Endodermal cell (in vitro differentiated cells): ENCODE data around the gene FER1L5. TPM values are rescaled to one million over a fixed set of nuclear protein-coding genes. Genes with fewer than 3 reads are reported as not detected.
"Not testable (repeated sequence)": the region's sequence is repeated elsewhere in the genome, so short reads cannot be mapped to it uniquely, and the experiment has no call there.

Experiments
- DNase-seq: peaks from one replicate; pipeline ENCODE4 v3.0.0-alpha.2; 2017
- H3K27ac ChIP-seq: 2 replicates; pipeline ENCODE4 v1.5.1; 2013; ENCODE audit warnings: mild to moderate bottlenecking, low read depth, low read length, moderate library complexity
- H3K27me3 ChIP-seq: 2 replicates; pipeline ENCODE4 v1.6.1; 2013; ENCODE audit warnings: mild to moderate bottlenecking, low read length, moderate library complexity; ENCODE audit not compliant: insufficient read depth, control insufficient read depth, poor library complexity, severe bottlenecking
- H3K36me3 ChIP-seq: 2 replicates; pipeline ENCODE4 v1.7.0; 2013; ENCODE audit warnings: mild to moderate bottlenecking, low read length, moderate library complexity; ENCODE audit not compliant: control insufficient read depth, insufficient read depth
- H3K4me1 ChIP-seq: one replicate; pipeline ENCODE4 v1.7.0; 2013; ENCODE audit warnings: low read length; ENCODE audit not compliant: control insufficient read depth, insufficient read depth
- H3K4me3 ChIP-seq: 2 replicates; pipeline ENCODE4 v1.5.1; 2013; ENCODE audit warnings: mild to moderate bottlenecking, low read length, moderate library complexity
- H3K9ac ChIP-seq: 2 replicates; pipeline ENCODE4 v1.6.1; 2013; ENCODE audit warnings: mild to moderate bottlenecking, low read length, moderate library complexity; ENCODE audit not compliant: poor library complexity, severe bottlenecking; ENCODE audit errors: extremely low read depth
- H3K9me3 ChIP-seq: 2 replicates; pipeline ENCODE4 v1.6.1; 2013; ENCODE audit warnings: mild to moderate bottlenecking, low read length, moderate library complexity; ENCODE audit not compliant: control insufficient read depth
- H3K27ac Mint-ChIP-seq: 2 replicates; pipeline ENCODE4 v1.8.0; 2020; ENCODE audit warnings: mixed read lengths
- H3K27me3 Mint-ChIP-seq: 2 replicates; pipeline ENCODE4 v1.8.0; 2021; ENCODE audit warnings: mild to moderate bottlenecking, mixed read lengths; ENCODE audit not compliant: insufficient read depth
- H3K36me3 Mint-ChIP-seq: 2 replicates; pipeline ENCODE4 v1.8.0; 2020; ENCODE audit warnings: low read depth, mixed read lengths
- H3K4me1 Mint-ChIP-seq: 2 replicates; pipeline ENCODE4 v1.8.0; 2020; ENCODE audit warnings: mixed read lengths
- H3K4me3 Mint-ChIP-seq: 2 replicates; pipeline ENCODE4 v1.8.0; 2020; ENCODE audit warnings: mild to moderate bottlenecking, moderate library complexity, mixed read lengths
- H3K9me3 Mint-ChIP-seq: 2 replicates; pipeline ENCODE4 v1.8.0; 2020; ENCODE audit warnings: mild to moderate bottlenecking, mixed read lengths
- CTCF ChIP-seq: fragments of 200-600 bp; sonication (generic); conservative IDR thresholded peaks from 2 replicates; pipeline ENCODE4 v1.5.0; 2021; ENCODE audit warnings: antibody characterized with exemption, mild to moderate bottlenecking
- WGBS, 2 experiments: methylation state at CpG; one replicate each; pipeline versions ENCODE4 v1.1.5 to v1.1.7; 2013; ENCODE audit warnings: missing lambda C conversion rate in 2 of 2, mixed read lengths in 1 of 2; ENCODE audit not compliant: insufficient coverage in 1 of 2, insufficient read length in 1 of 2; 5-methylcytosine and 5-hydroxymethylcytosine counted together
- total RNA-seq, 2 donors: library from RNA; stranded (reverse); fragmentation: NEBNext Ultra II Directional in 1 of 2; extraction: Animal tissue kit (Norgen Biotek cat#: 25700) in 1 of 2; gene quantifications; 2 replicates in 1 of 2; 3 replicates in 1 of 2; pipeline ENCODE4 v1.2.1, GENCODE V29; 2021

The FER1L5 gene
- total RNA-seq, 2 donors from 2014 or later = 0.35 to 1.7 TPM

- Histone ChIP-seq H3K9ac (no peak overlapping the region), H3K9me3 (no peaks in the 10 kb centered on the region), H3K36me3 (no peaks in the 10 kb centered on the region), H3K4me3 (no peak overlapping the region), H3K27me3 (no peaks in the 10 kb centered on the region), H3K27ac (no peak overlapping the region), H3K4me1 (no peaks in the 10 kb centered on the region)
- peaks cover 4% of the 10 kb centered on the region for H3K27me3 Mint-ChIP-seq
- H3K4me3 Mint-ChIP-seq = no peak overlapping the region
- H3K36me3 Mint-ChIP-seq = no peaks in the 10 kb centered on the region
- H3K9me3 Mint-ChIP-seq = no peaks in the 10 kb centered on the region
- WGBS, 2 experiments = 89 to 100% methylated on average over 1 of the region's 1 CpG
- no peaks in the 10 kb centered on the region for H3K4me1 Mint-ChIP-seq
- H3K27ac Mint-ChIP-seq = no peak overlapping the region
- DNase-seq = no peak
- TF ChIP-seq CTCF = no peak
Measured at GRCh38 chr2:96649342-96649741, 6.8 kb downstream of the FER1L5 start.

- no peak overlapping the region for H3K27ac ChIP-seq
- H3K27ac Mint-ChIP-seq = no peak overlapping the region
- H3K36me3 Mint-ChIP-seq = no peaks in the 10 kb centered on the region
- no peak overlapping the region for H3K4me3 Mint-ChIP-seq
- no peaks in the 10 kb centered on the region for H3K4me1 Mint-ChIP-seq
- 95 to 96% methylated on average over 8 of the region's 8 CpGs for whole genome bisulfite sequencing, 2 experiments
- no peaks in the 10 kb centered on the region for H3K4me1 ChIP-seq
- TF ChIP-seq CTCF = no peak
- H3K9me3 ChIP-seq = no peaks in the 10 kb centered on the region
- no peaks in the 10 kb centered on the region for H3K27me3 ChIP-seq
- H3K27me3 Mint-ChIP-seq = peaks cover 4% of the 10 kb centered on the region
- H3K9me3 Mint-ChIP-seq = no peaks in the 10 kb centered on the region
- no peak for DNase-seq
- no peak overlapping the region for H3K9ac ChIP-seq
- no peak overlapping the region for H3K4me3 ChIP-seq
- no peaks in the 10 kb centered on the region for H3K36me3 ChIP-seq
Measured at GRCh38 chr2:96651793-96652192, 9.2 kb downstream of the FER1L5 start.

GRCh38 chr2:96654791-96655190 is 12.2 kb downstream of the FER1L5 start:
- not testable (repeated sequence) for H3K27ac Mint-ChIP-seq, H3K9me3 ChIP-seq, H3K27me3 Mint-ChIP-seq, DNase-seq, H3K4me3 ChIP-seq, H3K27ac ChIP-seq, H3K36me3 ChIP-seq, H3K27me3 ChIP-seq, H3K9me3 Mint-ChIP-seq, H3K36me3 Mint-ChIP-seq, H3K4me1 Mint-ChIP-seq, H3K4me1 ChIP-seq, H3K9ac ChIP-seq, H3K4me3 Mint-ChIP-seq
- 81 to 87% methylated on average over 4 to 5 of the region's 7 CpGs for WGBS, 2 experiments

- Histone ChIP-seq H3K36me3 (no peaks in the 10 kb centered on the region), H3K9ac (no peak overlapping the region), H3K4me3 (no peak overlapping the region), H3K4me1 (no peaks in the 10 kb centered on the region), H3K27ac (no peak overlapping the region), H3K9me3 (no peaks in the 10 kb centered on the region), H3K27me3 (no peaks in the 10 kb centered on the region)
- no peak for TF ChIP-seq CTCF
- DNase-seq = no peak
- H3K27ac Mint-ChIP-seq = no peak overlapping the region
- H3K36me3 Mint-ChIP-seq = no peaks in the 10 kb centered on the region
- H3K9me3 Mint-ChIP-seq = no peaks in the 10 kb centered on the region
- 92% methylated on average over 5 to 6 of the region's 6 CpGs for WGBS, 2 experiments
- H3K27me3 Mint-ChIP-seq = peaks cover 2% of the 10 kb centered on the region
- no peaks in the 10 kb centered on the region for H3K4me1 Mint-ChIP-seq
- no peak overlapping the region for H3K4me3 Mint-ChIP-seq
Measured at GRCh38 chr2:96655526-96655925, 13.0 kb downstream of the FER1L5 start.
